Measurements from ENCODE around the gene ABCB8.

ABCB8 gene

DNA sequence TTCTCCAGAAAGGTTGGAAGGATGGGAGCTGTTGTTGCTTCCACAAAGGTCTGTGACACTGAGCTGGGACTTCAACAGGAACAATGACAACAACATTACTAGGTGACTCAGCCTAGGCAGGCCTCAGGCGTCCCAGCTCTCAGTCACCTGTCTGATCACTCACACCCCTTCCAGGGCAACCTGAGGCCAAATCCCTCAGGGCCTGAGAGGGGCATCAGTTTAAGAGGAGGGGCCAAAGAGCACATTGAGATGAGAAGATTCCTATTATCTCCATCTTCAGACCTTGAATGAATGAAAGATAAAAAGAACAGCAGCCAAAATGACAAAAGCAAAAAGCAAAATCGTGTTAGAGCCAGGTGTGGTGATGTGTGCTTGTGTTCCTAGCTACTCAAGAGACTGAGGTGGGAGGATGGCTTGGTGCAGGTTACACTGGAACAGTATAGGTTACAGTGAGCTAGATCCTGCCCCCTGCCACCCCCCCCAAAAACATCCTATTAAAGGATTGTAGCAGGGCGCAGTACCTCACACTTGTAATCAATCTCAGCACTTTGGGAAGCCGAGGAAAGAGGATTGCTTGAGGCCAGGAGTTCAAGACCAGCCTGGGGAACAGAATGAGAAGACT, 3.7 kb upstream of the ABCB8 start, which contains the start of gene ATG9B:
Gene ATG9B, minus strand, starts transcription at position 60 of the 622 bp plus-strand sequence. CDS start 71 bp downstream, outside the sequence.
- no peak for TF ChIP-seq CTCF (conservative IDR thresholded peaks at IDR 0.05)
- no peak within 1 kb of the TSS for H3K27ac ChIP-seq

- no peak overlapping the region for H3K27ac ChIP-seq
- TF ChIP-seq CTCF (conservative IDR thresholded peaks at IDR 0.05): no peak
Measured at GRCh38 chr7:151025924-151026671, 2.2 kb upstream of the ABCB8 start.

GRCh38 chr7:151026771-151027727, 1.2 kb upstream of the ABCB8 start:
- peak overlapping the region; percentile 80 for H3K27ac ChIP-seq

GRCh38 chr7:151027728-151028130, 521 bp upstream of the ABCB8 start:
- peak overlapping the region; percentile 80 for H3K27ac ChIP-seq

DNA sequence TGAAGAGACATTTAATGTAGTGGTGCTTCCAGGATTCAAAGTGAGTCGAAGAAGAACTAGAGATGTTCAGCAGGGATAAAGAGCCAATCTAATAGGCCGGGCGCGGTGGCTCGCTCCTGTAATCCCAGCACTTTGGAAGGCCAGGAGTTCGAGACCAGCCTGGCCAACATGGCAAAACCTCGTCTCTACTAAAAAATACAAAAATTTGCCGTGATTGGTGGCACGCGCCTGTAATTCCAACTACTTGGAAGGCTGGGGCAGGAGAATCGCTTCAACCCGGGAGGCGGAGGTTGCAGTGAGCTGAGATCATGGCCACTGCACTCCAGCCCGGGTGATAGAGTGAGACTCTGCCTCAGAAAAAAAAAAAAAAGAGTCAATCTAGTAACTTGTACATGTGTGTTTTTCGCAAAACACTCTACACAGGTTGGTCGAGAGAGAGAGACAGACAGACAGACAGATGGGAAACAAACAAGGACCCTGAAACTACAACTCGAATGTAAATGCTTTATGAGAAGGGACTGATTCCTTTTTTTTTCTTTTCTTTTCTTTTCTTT, 775 bp downstream of the ABCB8 start:
- TF ChIP-seq CTCF (conservative IDR thresholded peaks at IDR 0.05): peak; percentile 38; the same call in 1 of the 2 replicates
- H3K27ac ChIP-seq: peak overlapping the region; percentile 80

GRCh38 chr7:151031011-151031410, 2.8 kb downstream of the ABCB8 start:
- no peak overlapping the region for H3K27ac ChIP-seq
- TF ChIP-seq CTCF (conservative IDR thresholded peaks at IDR 0.05): no peak

GRCh38 chr7:151032936-151033863, 5.0 kb downstream of the ABCB8 start:
- TF ChIP-seq CTCF (conservative IDR thresholded peaks at IDR 0.05): 0 out of 2 replicates have a peak, but pooled peaks have one; percentile 9
- H3K27ac ChIP-seq: no peak overlapping the region

All from VCaP (cell line).